Panc1 (cell line): ENCODE data around the gene NCAM1.

Experiments used
- POLR2AphosphoS5 ChIP-seq: IDR thresholded peaks from 2 replicates; pipeline ENCODE4 v1.6.1; 2012; ENCODE audit warnings: mild to moderate bottlenecking, low read depth, low read length, moderate library complexity
- SIN3A ChIP-seq: IDR thresholded peaks from 2 replicates; pipeline ENCODE4 v1.6.1; 2012; ENCODE audit warnings: low read depth, mild to moderate bottlenecking, low read length, moderate library complexity, borderline replicate concordance; ENCODE audit not compliant: insufficient read depth
- TCF7L2 ChIP-seq: IDR thresholded peaks from 2 replicates; pipeline ENCODE4 v1.6.1; 2011; ENCODE audit warnings: mild to moderate bottlenecking, low read depth, low read length, inconsistent platforms
- TF ChIP-seq, protein P1 (sequence below): fragments of 450-650 bp; IDR thresholded peaks from 2 replicates; pipeline ENCODE4 v1.5.1; 2017; ENCODE audit warnings: mild to moderate bottlenecking
- TF ChIP-seq, protein P2 (sequence below), 2 experiments: IDR thresholded peaks; 2 replicates each; pipeline ENCODE4 v1.6.1; 2011 to 2012; ENCODE audit warnings: low read depth in 2 of 2, control low read depth in 1 of 2, low read length in 1 of 2, mild to moderate bottlenecking in 1 of 2, moderate library complexity in 1 of 2; ENCODE audit not compliant: insufficient read depth in 1 of 2

DNA sequence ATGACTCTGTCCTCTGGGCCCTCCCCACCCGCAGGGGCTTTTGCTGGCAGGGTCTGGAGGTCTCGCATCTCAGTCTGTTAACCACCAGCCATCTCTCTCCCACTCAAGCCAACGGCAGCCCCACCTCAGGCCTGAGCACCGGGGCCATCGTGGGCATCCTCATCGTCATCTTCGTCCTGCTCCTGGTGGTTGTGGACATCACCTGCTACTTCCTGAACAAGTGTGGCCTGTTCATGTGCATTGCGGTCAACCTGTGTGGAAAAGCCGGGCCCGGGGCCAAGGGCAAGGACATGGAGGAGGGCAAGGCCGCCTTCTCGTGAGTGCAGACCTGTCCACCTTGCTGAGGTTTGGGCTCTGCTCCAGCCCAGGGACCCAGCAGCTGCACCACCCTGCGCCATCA is 308.9 kb downstream of the NCAM1 start:
- TF ChIP-seq, protein P1, sequence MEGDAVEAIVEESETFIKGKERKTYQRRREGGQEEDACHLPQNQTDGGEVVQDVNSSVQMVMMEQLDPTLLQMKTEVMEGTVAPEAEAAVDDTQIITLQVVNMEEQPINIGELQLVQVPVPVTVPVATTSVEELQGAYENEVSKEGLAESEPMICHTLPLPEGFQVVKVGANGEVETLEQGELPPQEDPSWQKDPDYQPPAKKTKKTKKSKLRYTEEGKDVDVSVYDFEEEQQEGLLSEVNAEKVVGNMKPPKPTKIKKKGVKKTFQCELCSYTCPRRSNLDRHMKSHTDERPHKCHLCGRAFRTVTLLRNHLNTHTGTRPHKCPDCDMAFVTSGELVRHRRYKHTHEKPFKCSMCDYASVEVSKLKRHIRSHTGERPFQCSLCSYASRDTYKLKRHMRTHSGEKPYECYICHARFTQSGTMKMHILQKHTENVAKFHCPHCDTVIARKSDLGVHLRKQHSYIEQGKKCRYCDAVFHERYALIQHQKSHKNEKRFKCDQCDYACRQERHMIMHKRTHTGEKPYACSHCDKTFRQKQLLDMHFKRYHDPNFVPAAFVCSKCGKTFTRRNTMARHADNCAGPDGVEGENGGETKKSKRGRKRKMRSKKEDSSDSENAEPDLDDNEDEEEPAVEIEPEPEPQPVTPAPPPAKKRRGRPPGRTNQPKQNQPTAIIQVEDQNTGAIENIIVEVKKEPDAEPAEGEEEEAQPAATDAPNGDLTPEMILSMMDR: no peak
- TF ChIP-seq POLR2AphosphoS5 (no peak), TCF7L2 (no peak), SIN3A (no peak)
- TF ChIP-seq, protein P2, sequence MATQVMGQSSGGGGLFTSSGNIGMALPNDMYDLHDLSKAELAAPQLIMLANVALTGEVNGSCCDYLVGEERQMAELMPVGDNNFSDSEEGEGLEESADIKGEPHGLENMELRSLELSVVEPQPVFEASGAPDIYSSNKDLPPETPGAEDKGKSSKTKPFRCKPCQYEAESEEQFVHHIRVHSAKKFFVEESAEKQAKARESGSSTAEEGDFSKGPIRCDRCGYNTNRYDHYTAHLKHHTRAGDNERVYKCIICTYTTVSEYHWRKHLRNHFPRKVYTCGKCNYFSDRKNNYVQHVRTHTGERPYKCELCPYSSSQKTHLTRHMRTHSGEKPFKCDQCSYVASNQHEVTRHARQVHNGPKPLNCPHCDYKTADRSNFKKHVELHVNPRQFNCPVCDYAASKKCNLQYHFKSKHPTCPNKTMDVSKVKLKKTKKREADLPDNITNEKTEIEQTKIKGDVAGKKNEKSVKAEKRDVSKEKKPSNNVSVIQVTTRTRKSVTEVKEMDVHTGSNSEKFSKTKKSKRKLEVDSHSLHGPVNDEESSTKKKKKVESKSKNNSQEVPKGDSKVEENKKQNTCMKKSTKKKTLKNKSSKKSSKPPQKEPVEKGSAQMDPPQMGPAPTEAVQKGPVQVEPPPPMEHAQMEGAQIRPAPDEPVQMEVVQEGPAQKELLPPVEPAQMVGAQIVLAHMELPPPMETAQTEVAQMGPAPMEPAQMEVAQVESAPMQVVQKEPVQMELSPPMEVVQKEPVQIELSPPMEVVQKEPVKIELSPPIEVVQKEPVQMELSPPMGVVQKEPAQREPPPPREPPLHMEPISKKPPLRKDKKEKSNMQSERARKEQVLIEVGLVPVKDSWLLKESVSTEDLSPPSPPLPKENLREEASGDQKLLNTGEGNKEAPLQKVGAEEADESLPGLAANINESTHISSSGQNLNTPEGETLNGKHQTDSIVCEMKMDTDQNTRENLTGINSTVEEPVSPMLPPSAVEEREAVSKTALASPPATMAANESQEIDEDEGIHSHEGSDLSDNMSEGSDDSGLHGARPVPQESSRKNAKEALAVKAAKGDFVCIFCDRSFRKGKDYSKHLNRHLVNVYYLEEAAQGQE (IDR thresholded peaks at IDR 0.05; ENCODE audit: insufficient read depth in 1 of 2, low read depth in 2 of 2, low read length in 1 of 2): no peak
